BJ (cell line): ENCODE measurements around the gene CPD. TPM values are rescaled to one million over a fixed set of nuclear protein-coding genes. Genes with fewer than 3 reads are reported as not detected.
A peak's percentile ranks its signal among the peaks of the same experiment; 100 is the strongest.

ENCODE experiments used
- CTCF ChIA-PET: fragments of 350-600 bp; formaldehyde crosslinking; extraction: SDS; loops from one replicate; lab custom pipeline; 2021; ENCODE audit warnings: antibody characterized with exemption, inconsistent platforms; lab: Yijun Ruan, JAX
- POLR2A ChIA-PET: fragments of 300-600 bp; sonication (Branson Sonifier 250); formaldehyde crosslinking; extraction: SDS; loops from one replicate; lab custom pipeline; 2021; ENCODE audit warnings: antibody characterized with exemption; lab: Charles Lee
- DNase-seq: peaks from one replicate; pipeline ENCODE4 v3.0.0-alpha.2; 2011; ENCODE audit warnings: low read depth
- H3K27me3 ChIP-seq: 2 replicates; pipeline ENCODE4 v1.6.0; 2011; ENCODE audit warnings: low read length; ENCODE audit not compliant: control insufficient read depth, insufficient read depth
- H3K36me3 ChIP-seq: 2 replicates; pipeline ENCODE4 v1.5.1; 2011; ENCODE audit warnings: low read length; ENCODE audit not compliant: control insufficient read depth, insufficient read depth
- H3K4me3 ChIP-seq: 2 replicates; pipeline ENCODE4 v1.5.1; 2011; ENCODE audit warnings: low read depth, mild to moderate bottlenecking, control low read depth, low read length
- CTCF ChIP-seq: IDR thresholded peaks from 2 replicates; pipeline ENCODE4 v1.5.1; 2011; ENCODE audit warnings: low read depth, mild to moderate bottlenecking, control low read depth, inconsistent platforms, low read length, moderate library complexity; ENCODE audit not compliant: insufficient read depth
- polyA plus RNA-seq: library from polyadenylated mRNA; depleted of rRNA; stranded (reverse); fragments of >200 nt; gene quantifications from 2 replicates; pipeline ENCODE4 v1.2.3, GENCODE V29; 2011

CPD gene
- polyA plus RNA-seq, 1 experiment: 65.4 TPM

GRCh38 chr17:30378241-30378824 is 394 bp upstream of the CPD start:
- ChIA-PET POLR2A (interaction anchor here (0.7 kb wide), 1 partner anchor 13 kb away, joined by 3 read pairs; no protein-coding TSS in a partner anchor), CTCF (interaction anchor here (0.9 to 2.1 kb wide), 2 partner anchors 12 to 38 kb away, joined by 3 to 10 read pairs; no protein-coding TSS in a partner anchor)
- no peak for DNase-seq
- peak overlapping the region; percentile 78 for H3K4me3 ChIP-seq
- no peaks in the 10 kb centered on the region for H3K27me3 ChIP-seq
- no peak for TF ChIP-seq CTCF
- no peaks in the 10 kb centered on the region for H3K36me3 ChIP-seq

- ChIA-PET POLR2A (no interaction called here), CTCF (interaction anchor here (0.8 kb wide), 1 partner anchor 445 kb away, joined by 3 read pairs; the partner anchor contains the start of gene CRLF3)
- Histone ChIP-seq H3K27me3 (no peaks in the 10 kb centered on the region), H3K36me3 (no peaks in the 10 kb centered on the region), H3K4me3 (peak overlapping the region; percentile 78)
- no peak for TF ChIP-seq CTCF
- no peak for DNase-seq
Observed at GRCh38 chr17:30379303-30379902, 676 bp downstream of the CPD start.

- Histone ChIP-seq H3K36me3 (no peaks in the 10 kb centered on the region), H3K27me3 (no peaks in the 10 kb centered on the region), H3K4me3 (peak overlapping the region; percentile 78)
- DNase-seq: no peak
- ChIA-PET CTCF (interaction anchor here (0.8 to 1.7 kb wide), 4 partner anchors 10 to 445 kb away, joined by 3 to 13 read pairs (median 4); partner anchors contain the start of gene CRLF3), POLR2A (interaction anchor here (0.6 kb wide), 1 partner anchor 22 kb away, joined by 3 read pairs; no protein-coding TSS in a partner anchor)
- no peak for TF ChIP-seq CTCF
Observed at GRCh38 chr17:30379903-30380381, 1.2 kb downstream of the CPD start.

- no peaks in the 10 kb centered on the region for H3K36me3 ChIP-seq
- no peaks in the 10 kb centered on the region for H3K27me3 ChIP-seq
- peak overlapping the region; percentile 78 for H3K4me3 ChIP-seq
- ChIA-PET CTCF (interaction anchor here (0.6 to 1.7 kb wide), 6 partner anchors 9 to 451 kb away, joined by 3 to 13 read pairs (median 3); partner anchors contain the start of genes CRLF3 and SSH2), POLR2A (interaction anchor here (0.6 kb wide), 1 partner anchor 21 kb away, joined by 3 read pairs; no protein-coding TSS in a partner anchor)
- DNase-seq: no peak
- TF ChIP-seq CTCF: no peak
Observed at GRCh38 chr17:30380643-30381339, 2.1 kb downstream of the CPD start.

- no peaks in the 10 kb centered on the region; the same call in 1 of the 2 replicates for H3K36me3 ChIP-seq
- ChIA-PET POLR2A (no interaction called here), CTCF (interaction anchor here (1.7 kb wide), 1 partner anchor 41 kb away, joined by 13 read pairs; no protein-coding TSS in a partner anchor)
- H3K4me3 ChIP-seq: no peak overlapping the region
- DNase-seq: no peak
- H3K27me3 ChIP-seq: no peaks in the 10 kb centered on the region
- TF ChIP-seq CTCF: no peak
Observed at GRCh38 chr17:30381340-30381659, 2.6 kb downstream of the CPD start.
